K562 (cell line): ENCODE measurements around the gene STON1. TPM values are rescaled to one million over a fixed set of nuclear protein-coding genes. Genes with fewer than 3 reads are reported as not detected.
A peak's percentile ranks its signal among the peaks of the same experiment; 100 is the strongest.

ENCODE experiments used
- ATF3 ChIP-seq, 2 experiments: fragments of 450-650 bp in 1 of 2; sonication (generic) in 1 of 2; formaldehyde crosslinking in 1 of 2; IDR thresholded peaks in 1 of 2; conservative IDR thresholded peaks in 1 of 2; 2 replicates each; pipeline versions ENCODE4 v1.6.1 to v1.8.1; 2016 to 2023; ENCODE audit warnings: mild to moderate bottlenecking in 2 of 2, moderate library complexity in 2 of 2, inconsistent platforms in 1 of 2, missing genetic modification reagents in 1 of 2
- BACH1 ChIP-seq: fragments of 200-800 bp; sonication (Bioruptor generic); IDR thresholded peaks from 2 replicates; pipeline ENCODE4 v1.6.1; 2016; ENCODE audit warnings: missing genetic modification characterization, missing compliant biosample characterization
- C11orf30 ChIP-seq: fragments of 450-650 bp; IDR thresholded peaks from 2 replicates; pipeline ENCODE4 v1.6.1; 2016; ENCODE audit warnings: low read depth, mild to moderate bottlenecking
- CBFA2T2 ChIP-seq: fragments of 450-650 bp; conservative IDR thresholded peaks from 2 replicates; pipeline ENCODE4 v1.6.1; 2017; ENCODE audit warnings: mild to moderate bottlenecking
- ETS2 ChIP-seq: IDR thresholded peaks from 2 replicates; pipeline ENCODE4 v1.6.1; 2016; ENCODE audit warnings: borderline replicate concordance, missing genetic modification characterization, mild to moderate bottlenecking, moderate library complexity, missing compliant biosample characterization; ENCODE audit not compliant: poor library complexity, severe bottlenecking
- FOS ChIP-seq: IDR thresholded peaks from 3 replicates; pipeline ENCODE4 v1.6.1; 2011; ENCODE audit not compliant: insufficient read length; ENCODE audit errors: extremely low read depth
- FOXM1 ChIP-seq, 2 experiments: fragments of 450-650 bp in 1 of 2; sonication (generic) in 1 of 2; formaldehyde crosslinking in 1 of 2; IDR thresholded peaks; 2 replicates each; pipeline versions ENCODE4 v1.6.1 to v1.9.0; 2017 to 2022; ENCODE audit warnings: low read depth in 2 of 2, mild to moderate bottlenecking in 2 of 2, missing genetic modification reagents in 1 of 2, moderate library complexity in 1 of 2
- HIVEP1 ChIP-seq: fragments of 250-450 bp; sonication (Bioruptor Pico); IDR thresholded peaks from 2 replicates; pipeline ENCODE4 v1.4.0; 2020; ENCODE audit warnings: mild to moderate bottlenecking
- HNRNPL ChIP-seq: fragments of 200-400 bp; formaldehyde crosslinking; IDR thresholded peaks from 2 replicates; pipeline ENCODE4 v1.6.1; 2017; ENCODE audit warnings: low read depth, mild to moderate bottlenecking, low read length
- JUN ChIP-seq, 2 experiments: sonication (generic) in 1 of 2; formaldehyde crosslinking in 1 of 2; IDR thresholded peaks; 2 replicates each; pipeline versions ENCODE4 v1.6.1 to v1.8.0; 2012 to 2022; ENCODE audit warnings: borderline replicate concordance in 2 of 2, mild to moderate bottlenecking in 2 of 2, improper control_type of control experiment in 1 of 2, low read depth in 1 of 2, low read length in 1 of 2, missing genetic modification reagents in 1 of 2
- KDM1A ChIP-seq, 2 experiments: fragments of 450-650 bp; IDR thresholded peaks; 2 replicates each; pipeline ENCODE4 v1.6.1; 2016; ENCODE audit warnings: mild to moderate bottlenecking in 2 of 2
- MAFG ChIP-seq: fragments of 450-650 bp; conservative IDR thresholded peaks from 2 replicates; pipeline ENCODE4 v1.6.1; 2016; ENCODE audit warnings: missing genetic modification characterization, missing compliant biosample characterization
- NFE2 ChIP-seq: IDR thresholded peaks from 2 replicates; pipeline ENCODE4 v1.6.1; 2014; ENCODE audit warnings: antibody characterized with exemption, low read depth
- NR2F6 ChIP-seq: fragments of 450-650 bp; formaldehyde crosslinking; IDR thresholded peaks from 2 replicates; pipeline ENCODE4 v1.4.0; 2020; ENCODE audit warnings: mild to moderate bottlenecking
- PML ChIP-seq: IDR thresholded peaks from 2 replicates; pipeline ENCODE4 v1.6.1; 2012; ENCODE audit warnings: low read length, inconsistent platforms
- SMARCC2 ChIP-seq: fragments of 450-650 bp; IDR thresholded peaks from 2 replicates; pipeline ENCODE4 v1.6.1; 2017; ENCODE audit warnings: antibody characterized with exemption, moderate library complexity, mild to moderate bottlenecking, low read depth
- SOX6 ChIP-seq: fragments of 450-650 bp; IDR thresholded peaks from 2 replicates; pipeline ENCODE4 v1.6.1; 2014; ENCODE audit warnings: mild to moderate bottlenecking
- STAT5A ChIP-seq: IDR thresholded peaks from 2 replicates; pipeline ENCODE4 v1.6.1; 2012; ENCODE audit warnings: low read length, inconsistent platforms, borderline replicate concordance
- TAF9B ChIP-seq: fragments of 450-650 bp; IDR thresholded peaks from 2 replicates; pipeline ENCODE4 v1.6.1; 2018; ENCODE audit warnings: mild to moderate bottlenecking; ENCODE audit not compliant: partially characterized antibody
- TAL1 ChIP-seq: fragments of 450-650 bp; IDR thresholded peaks from 2 replicates; pipeline ENCODE4 v1.6.1; 2016; ENCODE audit warnings: mild to moderate bottlenecking
- TCF3 ChIP-seq: sonication (generic); formaldehyde crosslinking; IDR thresholded peaks from 2 replicates; pipeline ENCODE4 v1.4.0; 2020; ENCODE audit warnings: mild to moderate bottlenecking, missing genetic modification reagents
- ZNF217 ChIP-seq: sonication (generic); formaldehyde crosslinking; IDR thresholded peaks from 2 replicates; pipeline ENCODE4 v1.8.0; 2022; ENCODE audit warnings: mild to moderate bottlenecking, missing genetic modification reagents
- ZNF316 ChIP-seq: fragments of 450-650 bp; IDR thresholded peaks from 2 replicates; pipeline ENCODE4 v1.6.1; 2016
- polyA plus RNA-seq, 8 experiments: library from polyadenylated mRNA; depleted of rRNA in 4 of 8; stranded (reverse) in 5 of 8; unstranded in 3 of 8; fragments of >200 nt; fragmentation: Nextera tagmentation in 2 of 8; fragmentation: Illumina TruSeq in 1 of 8; extraction: Ambion mirVana in 2 of 8; extraction: Trizol in 1 of 8; gene quantifications; 2 replicates each; pipeline versions ENCODE4 v1.2.1 to v1.2.3, GENCODE V29; 2011 to 2014; ENCODE audit warnings: inconsistent platforms in 1 of 8, missing spikeins in 1 of 8
- total RNA-seq, 7 experiments: library from RNA; depleted of rRNA in 6 of 7; stranded (reverse); fragments of >200 nt in 6 of 7; fragmentation: Illumina TruSeq in 2 of 7; extraction: Trizol in 2 of 7; gene quantifications; 2 replicates each; pipeline versions ENCODE4 v1.2.1 to v1.2.3, GENCODE V29; 2011 to 2021; ENCODE audit warnings: low replicate concordance in 1 of 7
- TF ChIP-seq, protein P1 (sequence below): sonication (generic); formaldehyde crosslinking; IDR thresholded peaks from 2 replicates; pipeline ENCODE4 v1.8.1; 2023; ENCODE audit warnings: mild to moderate bottlenecking, missing genetic modification reagents
- TF ChIP-seq, protein P2 (sequence below): fragments of 250-450 bp; sonication (Bioruptor Pico); IDR thresholded peaks from 2 replicates; pipeline ENCODE4 v1.4.0; 2020; ENCODE audit warnings: mild to moderate bottlenecking, moderate library complexity

STON1 gene
- total and polyA plus RNA-seq, 9 of the 15 experiments (the other 6 are each of a cell fraction or from before 2014, with no cell fraction given): 0.07 to 1.2 (median 0.55) TPM

DNA sequence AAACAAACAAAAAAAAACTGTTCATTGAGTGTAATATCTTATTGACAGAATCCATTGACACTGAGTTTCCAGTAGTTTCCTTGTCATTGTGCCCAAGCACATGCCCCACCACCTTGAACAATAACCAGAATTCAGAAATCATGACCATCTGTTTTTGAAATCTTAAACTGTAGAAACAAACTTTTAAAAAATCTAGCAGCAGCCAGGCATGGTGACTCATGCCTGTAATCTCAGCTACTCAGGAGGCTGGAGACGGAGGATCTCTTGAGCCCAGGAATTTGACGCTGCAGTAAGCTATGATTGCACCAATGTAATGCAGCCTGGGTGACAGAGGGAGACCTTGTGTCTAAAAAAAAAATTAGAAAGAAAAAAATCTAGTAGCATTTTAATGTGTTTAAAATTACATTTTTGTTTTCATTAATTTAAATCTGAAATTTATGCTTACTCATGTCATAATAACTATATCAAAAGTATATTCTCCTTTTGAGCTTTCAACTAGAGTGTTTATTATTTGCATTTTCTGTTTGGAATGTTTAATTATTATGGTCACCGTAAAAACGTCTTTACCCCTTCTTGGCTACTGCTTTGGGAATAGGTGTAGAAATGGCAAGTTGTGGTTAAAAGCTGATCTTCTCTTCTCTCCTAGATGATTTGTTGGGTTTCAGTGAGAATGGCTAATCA is 25.2 kb upstream of the STON1 start (continued):
- peak; percentile 76 for TF ChIP-seq TAL1
- peak; percentile 62; the same call in 1 of the 2 replicates for TF ChIP-seq FOXM1 (IDR thresholded peaks at IDR 0.05; ENCODE audit: low read depth)
- TF ChIP-seq FOXM1 (CRISPR knock-in tag; IDR thresholded peaks at IDR 0.05; ENCODE audit: low read depth): no peak
- TF ChIP-seq NFE2: peak; percentile 2; the same call in 1 of the 2 replicates
- TF ChIP-seq JUN (IDR thresholded peaks at IDR 0.05; ENCODE audit: borderline replicate concordance, low read depth, low read length): peak; percentile 79; the same call in 1 of the 2 replicates
- TF ChIP-seq JUN (CRISPR knock-in tag; IDR thresholded peaks at IDR 0.05; ENCODE audit: borderline replicate concordance): no peak
- peak; percentile 62; the same call in 1 of the 2 replicates for TF ChIP-seq STAT5A
- peak; percentile 97 for TF ChIP-seq KDM1A (IDR thresholded peaks at IDR 0.05)
- peak; percentile 48; the same call in 1 of the 2 replicates for TF ChIP-seq PML
- TF ChIP-seq HNRNPL: no peak
- TF ChIP-seq TAF9B: no peak
- TF ChIP-seq ZNF316: peak; percentile 66
- peak; percentile 56 for TF ChIP-seq TCF3
- TF ChIP-seq SMARCC2: peak; percentile 78
- TF ChIP-seq, protein P1, sequence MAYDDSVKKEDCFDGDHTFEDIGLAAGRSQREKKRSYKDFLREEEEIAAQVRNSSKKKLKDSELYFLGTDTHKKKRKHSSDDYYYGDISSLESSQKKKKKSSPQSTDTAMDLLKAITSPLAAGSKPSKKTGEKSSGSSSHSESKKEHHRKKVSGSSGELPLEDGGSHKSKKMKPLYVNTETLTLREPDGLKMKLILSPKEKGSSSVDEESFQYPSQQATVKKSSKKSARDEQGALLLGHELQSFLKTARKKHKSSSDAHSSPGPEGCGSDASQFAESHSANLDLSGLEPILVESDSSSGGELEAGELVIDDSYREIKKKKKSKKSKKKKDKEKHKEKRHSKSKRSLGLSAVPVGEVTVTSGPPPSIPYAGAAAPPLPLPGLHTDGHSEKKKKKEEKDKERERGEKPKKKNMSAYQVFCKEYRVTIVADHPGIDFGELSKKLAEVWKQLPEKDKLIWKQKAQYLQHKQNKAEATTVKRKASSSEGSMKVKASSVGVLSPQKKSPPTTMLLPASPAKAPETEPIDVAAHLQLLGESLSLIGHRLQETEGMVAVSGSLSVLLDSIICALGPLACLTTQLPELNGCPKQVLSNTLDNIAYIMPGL (CRISPR knock-in tag): no peak
- TF ChIP-seq SOX6: peak; percentile 38; the same call in 1 of the 2 replicates
- peak; percentile 56 for TF ChIP-seq C11orf30
- no peak for TF ChIP-seq BACH1 (tag)
- no peak for TF ChIP-seq NR2F6 (CRISPR knock-in tag)
- peak; percentile 79 for TF ChIP-seq CBFA2T2
- peak; percentile 35 for TF ChIP-seq FOS
- TF ChIP-seq ATF3 (IDR thresholded peaks at IDR 0.05): peak; percentile 92
- TF ChIP-seq ATF3 (CRISPR knock-in tag; conservative IDR thresholded peaks at IDR 0.05): no peak
- no peak for TF ChIP-seq ZNF217 (CRISPR knock-in tag)
- TF ChIP-seq MAFG (tag): 0 out of 2 replicates have a peak, but pooled peaks have one; percentile 31
- TF ChIP-seq, protein P2, sequence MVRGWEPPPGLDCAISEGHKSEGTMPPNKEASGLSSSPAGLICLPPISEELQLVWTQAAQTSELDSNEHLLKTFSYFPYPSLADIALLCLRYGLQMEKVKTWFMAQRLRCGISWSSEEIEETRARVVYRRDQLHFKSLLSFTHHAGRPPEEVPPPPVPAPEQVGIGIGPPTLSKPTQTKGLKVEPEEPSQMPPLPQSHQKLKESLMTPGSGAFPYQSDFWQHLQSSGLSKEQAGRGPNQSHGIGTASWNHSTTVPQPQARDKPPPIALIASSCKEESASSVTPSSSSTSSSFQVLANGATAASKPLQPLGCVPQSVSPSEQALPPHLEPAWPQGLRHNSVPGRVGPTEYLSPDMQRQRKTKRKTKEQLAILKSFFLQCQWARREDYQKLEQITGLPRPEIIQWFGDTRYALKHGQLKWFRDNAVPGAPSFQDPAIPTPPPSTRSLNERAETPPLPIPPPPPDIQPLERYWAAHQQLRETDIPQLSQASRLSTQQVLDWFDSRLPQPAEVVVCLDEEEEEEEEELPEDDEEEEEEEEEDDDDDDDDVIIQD: no peak
- TF ChIP-seq ETS2: no peak
- TF ChIP-seq HIVEP1 (CRISPR knock-in tag): no peak
